Activated naive CD4-positive, alpha-beta T cell treated with anti-CD3 and anti-CD28 coated beads for 36 hours (primary cell): ENCODE measurements around the gene RNU7-1. TPM values are rescaled to one million over a fixed set of nuclear protein-coding genes. Genes with fewer than 3 reads are reported as not detected.

Experiments
- CTCF ChIA-PET: fragments of 350-600 bp; sonication (Branson Sonifier 250); formaldehyde crosslinking; loops from one replicate; lab custom pipeline; 2021; ENCODE audit warnings: antibody characterized with exemption; lab: Charles Lee
- DNase-seq: peaks from one replicate; pipeline ENCODE4 v3.0.0-alpha.2; 2020
- H3K27ac Mint-ChIP-seq: one replicate; pipeline ENCODE4 v1.8.0; 2021; ENCODE audit warnings: mild to moderate bottlenecking, mixed read lengths
- H3K27me3 Mint-ChIP-seq: one replicate; pipeline ENCODE4 v1.8.0; 2021; ENCODE audit warnings: low read depth, mixed read lengths
- H3K36me3 Mint-ChIP-seq: one replicate; pipeline ENCODE4 v1.8.0; 2021; ENCODE audit warnings: low read depth, mixed read lengths
- H3K4me1 Mint-ChIP-seq: one replicate; pipeline ENCODE4 v1.8.0; 2021; ENCODE audit warnings: low read depth, mixed read lengths
- H3K4me3 Mint-ChIP-seq: one replicate; pipeline ENCODE4 v1.8.0; 2021; ENCODE audit warnings: mild to moderate bottlenecking, moderate library complexity, mixed read lengths
- H3K9me3 Mint-ChIP-seq: one replicate; pipeline ENCODE4 v1.8.0; 2021; ENCODE audit warnings: mixed read lengths
- intact Hi-C: fragments of 100-400 bp; cut with micrococcal nuclease; formaldehyde crosslinking; loops from one replicate; pipeline ENCODE4 v1.15.1; 2023
- microRNA-seq: library from miRNA; unstranded; fragments of <30 nt; microRNA quantifications from one replicate; pipeline ENCODE4 v1.2.0, GENCODE V29; 2022; ENCODE audit warnings: borderline microRNAs expressed, borderline replicate concordance
- total RNA-seq, 2 experiments: library from RNA; stranded (reverse); gene quantifications; one replicate each; pipeline ENCODE4 v1.2.3, GENCODE V29; 2021

RNU7-1 gene
- total RNA-seq, 2 experiments from 2014 or later, result not detected

DNA sequence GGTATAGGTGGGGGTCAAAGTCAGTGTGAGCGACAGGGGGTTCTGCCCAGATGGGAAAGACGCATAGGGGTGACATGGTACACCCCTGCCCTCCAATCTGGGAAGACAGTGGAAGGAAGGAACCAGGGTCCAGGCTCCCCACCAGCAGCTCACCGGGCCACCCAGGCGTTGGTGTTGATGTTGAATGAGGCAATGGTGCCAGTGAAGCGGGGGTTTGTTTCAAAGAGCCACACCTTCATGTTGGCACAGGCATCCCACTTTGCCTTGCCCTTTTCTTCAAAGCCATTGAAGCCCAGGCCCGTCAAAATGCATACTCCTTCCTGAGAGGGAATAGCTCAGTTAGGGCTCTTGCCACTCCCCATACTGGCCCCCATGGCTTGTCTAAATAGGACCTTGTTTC is 34.6 kb downstream of the RNU7-1 start:
- no peak for DNase-seq
- intact Hi-C loops, result no loop called here
- Mint-ChIP-seq H3K27ac (peak overlapping the region; percentile 72), H3K36me3 (peaks cover 53% of the 10 kb centered on the region), H3K4me3 (no peak overlapping the region), H3K4me1 (peaks cover 14% of the 10 kb centered on the region), H3K27me3 (no peaks in the 10 kb centered on the region), H3K9me3 (no peaks in the 10 kb centered on the region)
- CTCF ChIA-PET, result interaction anchor here (0.6 to 1.0 kb wide), 3 partner anchors 27 to 414 kb away, joined by 3 to 4 read pairs (median 3); partner anchors contain the start of gene PTPN6

GRCh38 chr12:6978611-6979011 is 35.0 kb downstream of the RNU7-1 start:
- peaks cover 12% of the 10 kb centered on the region for H3K4me1 Mint-ChIP-seq
- peak overlapping the region; percentile 72 for H3K27ac Mint-ChIP-seq
- H3K9me3 Mint-ChIP-seq, result no peaks in the 10 kb centered on the region
- DNase-seq, result no peak
- intact Hi-C loops, result no loop called here
- CTCF ChIA-PET, result interaction anchor here (0.9 kb wide), 1 partner anchor 10 kb away, joined by 3 read pairs; no protein-coding TSS in a partner anchor
- no peak overlapping the region for H3K4me3 Mint-ChIP-seq
- no peaks in the 10 kb centered on the region for H3K27me3 Mint-ChIP-seq
- peaks cover 51% of the 10 kb centered on the region for H3K36me3 Mint-ChIP-seq

DNA sequence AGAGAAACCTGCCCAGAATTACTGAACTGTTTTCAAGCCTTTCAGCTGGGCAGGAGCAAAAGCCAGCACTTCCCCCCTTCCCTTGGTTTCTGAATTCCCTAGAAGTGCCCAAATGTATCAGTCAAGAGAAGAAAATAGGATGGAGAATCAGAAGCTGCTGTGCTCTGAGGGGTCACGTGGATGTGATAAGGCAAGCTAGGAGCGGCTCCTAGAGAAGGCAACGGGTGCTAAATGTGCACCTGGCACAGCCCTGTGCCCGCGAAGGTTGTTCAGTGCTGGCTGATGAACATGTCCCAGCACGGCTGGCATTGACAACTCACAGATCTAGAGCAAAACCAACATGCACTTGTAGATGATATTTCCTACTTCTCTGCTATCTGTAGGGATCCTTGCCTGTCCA is 35.4 kb downstream of the RNU7-1 start:
- DNase-seq, result no peak
- Mint-ChIP-seq H3K27me3 (no peaks in the 10 kb centered on the region), H3K36me3 (peaks cover 47% of the 10 kb centered on the region), H3K27ac (peak overlapping the region; percentile 72), H3K4me1 (peaks cover 8% of the 10 kb centered on the region), H3K9me3 (no peaks in the 10 kb centered on the region), H3K4me3 (no peak overlapping the region)
- CTCF ChIA-PET, result interaction anchor here (0.9 kb wide), 1 partner anchor 10 kb away, joined by 3 read pairs; no protein-coding TSS in a partner anchor
- intact Hi-C loops, result no loop called here

DNA sequence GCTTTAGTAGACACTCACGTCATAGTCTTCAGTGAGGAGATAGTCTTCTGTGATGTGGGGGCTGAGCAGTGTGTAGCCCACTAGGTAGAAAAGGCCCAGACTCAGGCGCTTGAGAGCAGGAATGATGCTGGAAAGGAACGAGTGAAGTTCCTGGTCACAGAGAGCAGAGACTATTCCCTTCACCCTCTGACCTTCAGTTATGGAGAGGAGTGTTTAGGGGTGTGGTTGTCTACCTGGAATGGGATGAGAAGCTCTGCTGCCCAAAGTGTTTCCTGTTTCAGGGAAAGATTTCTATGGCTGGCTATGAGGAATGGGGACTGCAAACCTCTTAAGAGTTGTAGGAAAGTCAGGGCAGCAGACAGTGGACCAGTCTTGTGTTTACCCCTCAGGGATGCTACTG is 35.8 kb downstream of the RNU7-1 start:
- CTCF ChIA-PET, result interaction anchor here (0.9 kb wide), 1 partner anchor 11 kb away, joined by 3 read pairs; no protein-coding TSS in a partner anchor
- no peak for DNase-seq
- no peaks in the 10 kb centered on the region for H3K9me3 Mint-ChIP-seq
- H3K36me3 Mint-ChIP-seq, result peaks cover 46% of the 10 kb centered on the region
- peak overlapping the region; percentile 72 for H3K27ac Mint-ChIP-seq
- no peak overlapping the region for H3K4me3 Mint-ChIP-seq
- H3K4me1 Mint-ChIP-seq, result peaks cover 6% of the 10 kb centered on the region
- intact Hi-C loops, result no loop called here
- no peaks in the 10 kb centered on the region for H3K27me3 Mint-ChIP-seq

DNA sequence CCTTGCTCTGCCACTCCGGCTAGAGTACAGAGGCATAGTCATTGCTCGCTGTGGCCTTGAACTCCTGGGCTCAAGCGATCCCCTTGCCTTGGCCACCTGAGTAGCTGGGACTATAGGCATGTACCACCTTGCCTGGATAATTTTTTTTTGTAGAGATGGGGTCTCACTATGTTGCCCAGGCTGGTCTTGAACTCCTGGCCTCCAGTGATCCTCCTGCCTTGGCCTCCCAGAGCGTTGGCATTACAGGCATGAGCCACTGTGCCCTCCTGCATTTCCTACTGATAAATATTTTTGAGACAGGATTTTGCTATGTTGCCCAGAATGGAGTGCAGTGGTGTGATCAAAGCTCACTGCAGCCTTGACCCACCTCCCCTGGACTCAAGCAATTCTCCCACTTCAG is 36.5 kb downstream of the RNU7-1 start:
- Mint-ChIP-seq H3K27ac (no peak overlapping the region), H3K4me1 (peaks cover 5% of the 10 kb centered on the region), H3K27me3 (no peaks in the 10 kb centered on the region), H3K4me3 (no peak overlapping the region), H3K9me3 (no peaks in the 10 kb centered on the region), H3K36me3 (peaks cover 45% of the 10 kb centered on the region)
- CTCF ChIA-PET, result interaction anchor here (0.8 kb wide), 1 partner anchor 56 kb away, joined by 3 read pairs; no protein-coding TSS in a partner anchor
- DNase-seq, result no peak
- intact Hi-C loops, result no loop called here

DNA sequence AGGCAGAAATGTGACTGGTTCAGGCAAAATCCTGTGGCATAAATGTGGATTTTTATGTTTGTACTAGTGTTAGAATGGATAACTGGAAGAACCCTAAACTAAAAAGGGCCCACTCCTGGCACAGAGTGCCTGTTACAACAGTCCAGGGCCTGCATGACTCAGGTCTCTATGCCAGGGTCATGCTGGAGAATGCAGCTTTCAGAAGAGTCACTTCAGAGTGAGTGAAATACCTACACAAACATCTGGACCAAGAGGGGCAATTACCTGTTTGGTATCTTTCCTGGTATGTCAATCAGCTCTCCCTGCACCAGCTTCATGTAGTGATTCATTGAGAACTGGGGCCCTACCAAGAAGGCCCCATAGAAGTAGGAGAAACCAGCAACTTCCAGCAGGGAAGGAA is 37.1 kb downstream of the RNU7-1 start:
- intact Hi-C loops, result no loop called here
- Mint-ChIP-seq H3K4me3 (no peak overlapping the region), H3K27me3 (no peaks in the 10 kb centered on the region), H3K9me3 (no peaks in the 10 kb centered on the region), H3K27ac (no peak overlapping the region), H3K4me1 (peaks cover 1% of the 10 kb centered on the region), H3K36me3 (peaks cover 42% of the 10 kb centered on the region)
- CTCF ChIA-PET, result interaction anchor here (0.6 to 1.0 kb wide), 3 partner anchors 56 to 160 kb away, joined by 3 read pairs; no protein-coding TSS in a partner anchor
- no peak for DNase-seq

DNA sequence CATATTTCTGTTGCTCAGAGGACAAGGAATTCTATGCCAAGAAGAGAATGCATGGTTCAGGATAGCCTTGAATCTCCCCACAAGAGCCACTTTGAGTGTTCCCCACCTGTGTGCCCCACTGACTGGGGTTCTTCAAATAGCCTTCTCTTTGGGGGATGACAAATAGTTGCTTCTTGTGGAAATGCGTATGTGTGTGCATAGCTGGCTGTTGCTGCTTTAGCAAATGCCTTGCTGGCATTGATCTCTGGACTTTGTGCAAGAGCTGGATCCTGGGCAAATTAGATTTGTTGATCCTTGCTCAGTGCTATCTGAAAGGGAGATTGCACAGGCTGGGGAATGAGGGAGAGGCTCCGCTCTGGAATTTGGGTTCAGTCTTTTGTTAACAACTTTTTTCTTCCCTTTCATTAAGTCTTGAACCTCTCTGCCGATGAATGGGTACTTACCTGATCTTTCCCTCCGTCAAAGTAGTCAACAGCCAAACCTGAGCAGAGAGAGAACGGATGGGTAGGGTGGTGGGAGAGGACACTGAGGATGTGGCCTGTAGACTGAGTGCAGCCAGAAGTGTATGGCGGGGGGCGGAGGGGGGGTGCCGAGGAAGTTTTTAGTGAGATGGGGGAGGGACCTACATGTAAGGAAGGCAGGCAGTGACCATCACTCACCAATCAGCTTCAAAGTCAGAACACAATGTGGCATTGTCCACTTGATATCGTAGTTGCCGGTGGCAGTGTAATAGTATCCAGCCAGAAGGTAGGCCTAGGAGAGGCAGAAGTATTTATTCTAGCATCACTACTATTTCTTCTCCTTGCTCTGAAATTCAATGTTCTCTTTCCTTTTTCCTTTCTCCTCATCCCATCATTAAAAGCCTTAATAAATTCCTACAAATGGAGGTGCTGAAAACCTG is 37.8 kb downstream of the RNU7-1 start:
- intact Hi-C loops, result no loop called here
- Mint-ChIP-seq H3K27ac (no peak overlapping the region), H3K36me3 (peaks cover 38% of the 10 kb centered on the region), H3K9me3 (no peaks in the 10 kb centered on the region), H3K4me3 (no peak overlapping the region), H3K4me1 (no peaks in the 10 kb centered on the region), H3K27me3 (no peaks in the 10 kb centered on the region)
- no peak for DNase-seq
- CTCF ChIA-PET, result interaction anchor here (0.6 to 1.0 kb wide), 4 partner anchors 55 to 159 kb away, joined by 3 read pairs; no protein-coding TSS in a partner anchor

GRCh38 chr12:6982532-6982931 is 38.9 kb downstream of the RNU7-1 start:
- intact Hi-C loops, result no loop called here
- no peaks in the 10 kb centered on the region for H3K27me3 Mint-ChIP-seq
- no peak overlapping the region for H3K27ac Mint-ChIP-seq
- no peaks in the 10 kb centered on the region for H3K4me1 Mint-ChIP-seq
- DNase-seq, result no peak
- no peaks in the 10 kb centered on the region for H3K9me3 Mint-ChIP-seq
- peaks cover 29% of the 10 kb centered on the region for H3K36me3 Mint-ChIP-seq
- CTCF ChIA-PET, result no interaction called here
- no peak overlapping the region for H3K4me3 Mint-ChIP-seq

GRCh38 chr12:6987956-6988553 is 44.4 kb downstream of the RNU7-1 start:
- Mint-ChIP-seq H3K27me3 (no peaks in the 10 kb centered on the region), H3K4me1 (no peaks in the 10 kb centered on the region), H3K27ac (no peak overlapping the region), H3K4me3 (no peak overlapping the region), H3K36me3 (peaks cover 18% of the 10 kb centered on the region), H3K9me3 (no peaks in the 10 kb centered on the region)
- intact Hi-C loops, result no loop called here
- CTCF ChIA-PET, result no interaction called here
- DNase-seq, result no peak

Small RNAs within 50 kb of the gene (microRNA-seq; reads per million reads assigned to microRNA genes)
- 55.4 reads per million, percentile 51 among the genes with 10 or more reads in this experiment for gene MIR141
- 332 reads per million, percentile 73 among the genes with 10 or more reads in this experiment for gene MIR200C

Other genes starting within 250 kb of the RNU7-1 start
- gene PIANP, start 243.0 kb upstream of the RNU7-1 start, total RNA-seq, result under 1 TPM; 0.21 to 0.27 TPM
- gene COPS7A, start 219.8 kb upstream of the RNU7-1 start, total RNA-seq, result 10 to 100 TPM; 43.0 to 47.8 TPM
- gene MLF2, start 190.7 kb upstream of the RNU7-1 start, total RNA-seq, result 100 to 1,000 TPM; 140 to 143 TPM
- 10 to 100 TPM; 35.1 to 44.2 TPM for gene PTMS, start 177.5 kb upstream of the RNU7-1 start, total RNA-seq
- 10 to 100 TPM; 22.8 to 25.1 TPM for gene LAG3, start 171.3 kb upstream of the RNU7-1 start, total RNA-seq
- gene CD4, start 154.3 kb upstream of the RNU7-1 start, total RNA-seq, result 100 to 1,000 TPM; 155 to 161 TPM
- under 1 TPM in 1 of 2 experiments, not detected in 1; 0.24 TPM for gene GPR162, start 122.0 kb upstream of the RNU7-1 start, total RNA-seq
- gene P3H3, start 115.4 kb upstream of the RNU7-1 start, total RNA-seq, result 1 to 10 TPM; 1.9 to 2.0 TPM
- gene GNB3, start 102.9 kb upstream of the RNU7-1 start, total RNA-seq, result under 1 TPM; 0.48 to 0.54 TPM
- 100 to 1,000 TPM; 106 to 108 TPM for gene CDCA3, start 92.5 kb upstream of the RNU7-1 start, total RNA-seq
- 100 to 1,000 TPM; 115 to 123 TPM for gene USP5, start 91.7 kb upstream of the RNU7-1 start, total RNA-seq
- 1,000 to 10,000 TPM; 1,222 to 1,282 TPM for gene TPI1, start 76.3 kb upstream of the RNU7-1 start, total RNA-seq
- 1 to 10 TPM; 2.6 to 2.8 TPM for gene SPSB2, start 70.5 kb upstream of the RNU7-1 start, total RNA-seq
- 1 to 10 TPM; 6.3 to 6.4 TPM for gene LRRC23, start 39.0 kb upstream of the RNU7-1 start, total RNA-seq
- gene ENO2, start 29.2 kb upstream of the RNU7-1 start, total RNA-seq, result 100 to 1,000 TPM; 128 to 131 TPM
- 10 to 100 TPM; 20.1 to 22.2 TPM for gene ATN1, start 15.9 kb upstream of the RNU7-1 start, total RNA-seq
- 100 to 1,000 TPM; 242 to 245 TPM for gene C12orf57, start 206 bp downstream of the RNU7-1 start, total RNA-seq
- 100 to 1,000 TPM; 334 to 348 TPM for gene PTPN6, start 7.5 kb downstream of the RNU7-1 start, total RNA-seq
- 100 to 1,000 TPM; 389 to 392 TPM for gene PHB2, start 26.8 kb downstream of the RNU7-1 start, total RNA-seq
- gene EMG1, start 27.1 kb downstream of the RNU7-1 start, total RNA-seq, result 10 to 100 TPM; 89.1 to 91.9 TPM
- gene LPCAT3, start 74.7 kb downstream of the RNU7-1 start, total RNA-seq, result 10 to 100 TPM; 22.7 to 27.2 TPM
- 1 to 10 TPM; 2.2 to 3.1 TPM for gene C1S, start 116.9 kb downstream of the RNU7-1 start, total RNA-seq
- gene C1R, start 148.6 kb downstream of the RNU7-1 start, total RNA-seq, result 1 to 10 TPM; 1.4 to 1.5 TPM
- 10 to 100 TPM; 10.3 to 11.5 TPM for gene C1RL, start 165.4 kb downstream of the RNU7-1 start, total RNA-seq
- gene RBP5, start 185.1 kb downstream of the RNU7-1 start, total RNA-seq, result under 1 TPM in 1 of 2 experiments, not detected in 1; 0.57 TPM
- 10 to 100 TPM; 18.3 to 21.8 TPM for gene CLSTN3, start 186.6 kb downstream of the RNU7-1 start, total RNA-seq
- gene PEX5, start 245.9 kb downstream of the RNU7-1 start, total RNA-seq, result 10 to 100 TPM; 29.7 to 30.9 TPM